ENCODE results near the gene COG4. TPM values are rescaled to one million over a fixed set of nuclear protein-coding genes. Genes with fewer than 3 reads are reported as not detected.

The COG4 gene
- total RNA-seq, 1 experiment from 2014 or later: 45.4 TPM

GRCh38 chr16:70434484-70435260 is 88.7 kb downstream of the COG4 start:
- in situ Hi-C loops (cut with HindIII; ENCODE audit: low pct_unique_long_range_greater_than_20kb, low sequenced_read_pairs) (no loop called here), intact Hi-C loops (cut with micrococcal nuclease; ENCODE audit: unreplicated experiment) (no loop called here)
- no peak for ATAC-seq
- Histone ChIP-seq H3K36me3 (ENCODE audit: control insufficient read depth, insufficient read depth, low read length) (no peaks in the 10 kb centered on the region; the same call in none of the 2 replicates), H3K27ac (ENCODE audit: low read length) (peak overlapping the region; percentile 91), H3K9me3 (ENCODE audit: control insufficient read depth, insufficient read depth, low read depth, low read length) (no peaks in the 10 kb centered on the region), H3K27me3 (ENCODE audit: control insufficient read depth, insufficient read depth, low read length) (no peaks in the 10 kb centered on the region), H3K4me3 (ENCODE audit: low read depth in 2 of 2, low read length in 2 of 2) (no peak overlapping the region), H3K4me1 (ENCODE audit: control insufficient read depth, insufficient read depth, low read length) (peaks cover 63% of the 10 kb centered on the region)
- TF ChIP-seq SIN3A (IDR thresholded peaks at IDR 0.05; ENCODE audit: borderline replicate concordance, insufficient read depth, low read depth, low read length) (no peak), CTCF (IDR thresholded peaks at IDR 0.05) (no peak), TCF7L2 (IDR thresholded peaks at IDR 0.05; ENCODE audit: low read depth, low read length) (no peak), POLR2AphosphoS5 (IDR thresholded peaks at IDR 0.05; ENCODE audit: low read depth, low read length) (no peak), REST (IDR thresholded peaks at IDR 0.05; ENCODE audit: insufficient read depth in 1 of 2, low read depth in 2 of 2, low read length in 1 of 2) (no peak)
- CTCF ChIA-PET: no interaction called here
- DNase-seq (ENCODE audit: low read depth, low spot score): no peak
- no TSS peak for BruUV-seq (replicated peaks)
- POLR2A ChIA-PET: no interaction called here

GRCh38 chr16:70433458-70434103 is 89.8 kb downstream of the COG4 start:
- TF ChIP-seq SIN3A (IDR thresholded peaks at IDR 0.05; ENCODE audit: borderline replicate concordance, insufficient read depth, low read depth, low read length): no peak
- no peak; the same call in 1 of the 2 replicates for TF ChIP-seq POLR2AphosphoS5 (IDR thresholded peaks at IDR 0.05; ENCODE audit: low read depth, low read length)
- TF ChIP-seq TCF7L2 (IDR thresholded peaks at IDR 0.05; ENCODE audit: low read depth, low read length): no peak
- no peak for TF ChIP-seq CTCF (IDR thresholded peaks at IDR 0.05)
- TF ChIP-seq REST (IDR thresholded peaks at IDR 0.05; ENCODE audit: insufficient read depth in 1 of 2, low read depth in 2 of 2, low read length in 1 of 2): no peak
- in situ Hi-C loops (cut with HindIII; ENCODE audit: low pct_unique_long_range_greater_than_20kb, low sequenced_read_pairs): no loop called here
- intact Hi-C loops (cut with micrococcal nuclease; ENCODE audit: unreplicated experiment): no loop called here
- TSS peak; percentile 25 for BruUV-seq (replicated peaks)
- peak overlapping the region; percentile 91 for H3K27ac ChIP-seq (ENCODE audit: low read length)
- ChIA-PET POLR2A (no interaction called here), CTCF (no interaction called here)
- no peaks in the 10 kb centered on the region for H3K27me3 ChIP-seq (ENCODE audit: control insufficient read depth, insufficient read depth, low read length)
- DNase-seq (ENCODE audit: low read depth, low spot score) (no peak), ATAC-seq (peak; percentile 7; the same call in 1 of the 2 replicates)
- H3K36me3 ChIP-seq (ENCODE audit: control insufficient read depth, insufficient read depth, low read length): no peaks in the 10 kb centered on the region; the same call in none of the 2 replicates
- H3K4me3 ChIP-seq (ENCODE audit: low read depth in 2 of 2, low read length in 2 of 2): peak overlapping the region; percentile 5 to 39; a peak in 3 of 4 replicates
- no peaks in the 10 kb centered on the region for H3K9me3 ChIP-seq (ENCODE audit: control insufficient read depth, insufficient read depth, low read depth, low read length)
- H3K4me1 ChIP-seq (ENCODE audit: control insufficient read depth, insufficient read depth, low read length): peaks cover 72% of the 10 kb centered on the region
